Hepatic stellate cell (primary cell): Measurements from ENCODE around the gene KRTAP4-7.
A peak's percentile ranks its signal among the peaks of the same experiment; 100 is the strongest.
"Not testable (repeated sequence)": the region's sequence is repeated elsewhere in the genome, so short reads cannot be mapped to it uniquely, and the experiment has no call there.

Experiments
- DNase-seq: peaks from one replicate; pipeline ENCODE4 v3.0.0; 2011; ENCODE audit warnings: low spot score

Gene KRTAP4-7

GRCh38 chr17:41084100-41084856 is at the start of gene KRTAP4-7:
Gene KRTAP4-7 (plus strand): TSS chr17:41084150. CDS start chr17:41084207, 57 bp downstream.
- DNase-seq, result not testable (repeated sequence)

GRCh38 chr17:41034346-41034935 is 49.5 kb upstream of the KRTAP4-7 start, which contains the start of gene KRTAP1-3:
Gene KRTAP1-3 (minus strand): TSS chr17:41034874. CDS start chr17:41034821, 53 bp downstream.
- DNase-seq, result not testable (repeated sequence)

- DNase-seq, result no peak
Observed at GRCh38 chr17:41037853-41038350, 46.0 kb upstream of the KRTAP4-7 start.

- peak; percentile 26 for DNase-seq
Observed at GRCh38 chr17:41040783-41041571, 43.0 kb upstream of the KRTAP4-7 start, which contains the start of gene KRTAP1-1. Gene KRTAP1-1 (minus strand): TSS chr17:41041450. CDS start chr17:41041397, 53 bp downstream.

- no peak for DNase-seq
Observed at GRCh38 chr17:41042953-41043352, 41.0 kb upstream of the KRTAP4-7 start.

- DNase-seq, result not testable (repeated sequence)
Observed at GRCh38 chr17:41046735-41047465, 37.0 kb upstream of the KRTAP4-7 start, which contains the start of gene KRTAP2-1. Gene KRTAP2-1 (minus strand): TSS chr17:41047316. CDS start chr17:41047267, 49 bp downstream.

- peak; percentile 85 for DNase-seq
Observed at GRCh38 chr17:41048441-41048840, 35.5 kb upstream of the KRTAP4-7 start.

GRCh38 chr17:41049110-41049509 is 34.8 kb upstream of the KRTAP4-7 start:
- DNase-seq, result peak; percentile 79

- DNase-seq, result no peak
Observed at GRCh38 chr17:41052566-41052965, 31.4 kb upstream of the KRTAP4-7 start.

- no peak for DNase-seq
Observed at GRCh38 chr17:41054025-41054424, 29.9 kb upstream of the KRTAP4-7 start.

- not testable (repeated sequence) for DNase-seq
Observed at GRCh38 chr17:41054556-41054955, 29.4 kb upstream of the KRTAP4-7 start.

- DNase-seq, result not testable (repeated sequence)
Observed at GRCh38 chr17:41055130-41055529, 28.8 kb upstream of the KRTAP4-7 start, which contains the start of gene KRTAP2-2. Gene KRTAP2-2 (minus strand): TSS chr17:41055230. CDS start chr17:41055211, 19 bp downstream.

- DNase-seq, result no peak
Observed at GRCh38 chr17:41057547-41057946, 26.4 kb upstream of the KRTAP4-7 start.

- DNase-seq, result no peak
Observed at GRCh38 chr17:41058741-41059140, 25.2 kb upstream of the KRTAP4-7 start.

GRCh38 chr17:41059276-41060051 is 24.5 kb upstream of the KRTAP4-7 start:
- peak; percentile 71 for DNase-seq

- DNase-seq, result peak; percentile 72
Observed at GRCh38 chr17:41060052-41060604, 23.8 kb upstream of the KRTAP4-7 start, which contains the start of gene KRTAP2-3. Gene KRTAP2-3 (minus strand): TSS chr17:41060114. CDS start chr17:41060050, 64 bp downstream.

GRCh38 chr17:41061964-41062363 is 22.0 kb upstream of the KRTAP4-7 start:
- peak; percentile 87 for DNase-seq

GRCh38 chr17:41063449-41063848 is 20.5 kb upstream of the KRTAP4-7 start:
- DNase-seq, result no peak

GRCh38 chr17:41064301-41064700 is 19.6 kb upstream of the KRTAP4-7 start:
- DNase-seq, result no peak
